HG03139 (cell line): Measurements from ENCODE around the gene DOCK1.

Experiments
- ATAC-seq: cut with Tn5 transposase; IDR thresholded peaks from one replicate; pipeline ENCODE4 v1.9.1; 2021; ENCODE audit not compliant: unreplicated experiment

The DOCK1 gene

GRCh38 chr10:127496035-127496434, 590.8 kb downstream of the DOCK1 start:
- no peak for ATAC-seq

GRCh38 chr10:127497685-127498084, 592.5 kb downstream of the DOCK1 start:
- ATAC-seq: no peak

GRCh38 chr10:127498087-127498486, 592.9 kb downstream of the DOCK1 start:
- ATAC-seq: no peak

- no peak for ATAC-seq
Measured at GRCh38 chr10:127500127-127500526, 594.9 kb downstream of the DOCK1 start.
